ENCODE measurements around the gene FARP1. TPM values are rescaled to one million over a fixed set of nuclear protein-coding genes. Genes with fewer than 3 reads are reported as not detected.

The FARP1 gene
- total RNA-seq, 1 donor from 2014 or later: 36.5 TPM

- no peak overlapping the region for H3K9ac ChIP-seq (ENCODE audit: low read depth in 1 of 3, low read length in 3 of 3)
- H3K9me3 ChIP-seq (ENCODE audit: control insufficient read depth in 3 of 3, low read length in 3 of 3): no peaks in the 10 kb centered on the region
- no peak overlapping the region for H3K4me3 ChIP-seq (ENCODE audit: low read length in 3 of 3)
- H3K4me1 ChIP-seq (ENCODE audit: control insufficient read depth in 3 of 3, insufficient read depth in 3 of 3, low read length in 3 of 3): peaks cover 0 to 7% (median 0%) of the 10 kb centered on the region in 3 donors
- no peaks in the 10 kb centered on the region for H3K27me3 ChIP-seq (ENCODE audit: control insufficient read depth in 3 of 3, insufficient read depth in 3 of 3, low read length in 3 of 3)
- H3K36me3 ChIP-seq (ENCODE audit: control insufficient read depth in 3 of 3, insufficient read depth in 3 of 3, low read length in 3 of 3): no peaks in the 10 kb centered on the region
- no peak overlapping the region for H3K27ac ChIP-seq (ENCODE audit: low read depth, low read length)
Measured at GRCh38 chr13:98328511-98328910, 185.6 kb downstream of the FARP1 start.

GRCh38 chr13:98332222-98332621, 189.3 kb downstream of the FARP1 start:
- Histone ChIP-seq H3K27me3 (ENCODE audit: control insufficient read depth in 3 of 3, insufficient read depth in 3 of 3, low read length in 3 of 3) (no peaks in the 10 kb centered on the region), H3K9ac (ENCODE audit: low read depth in 1 of 3, low read length in 3 of 3) (no peak overlapping the region), H3K4me3 (ENCODE audit: low read length in 3 of 3) (no peak overlapping the region), H3K36me3 (ENCODE audit: control insufficient read depth in 3 of 3, insufficient read depth in 3 of 3, low read length in 3 of 3) (no peaks in the 10 kb centered on the region), H3K27ac (ENCODE audit: low read depth, low read length) (no peak overlapping the region), H3K9me3 (ENCODE audit: control insufficient read depth in 3 of 3, low read length in 3 of 3) (no peaks in the 10 kb centered on the region), H3K4me1 (ENCODE audit: control insufficient read depth in 3 of 3, insufficient read depth in 3 of 3, low read length in 3 of 3) (no peaks in the 10 kb centered on the region)

- Histone ChIP-seq H3K4me3 (ENCODE audit: low read length in 3 of 3) (no peak overlapping the region), H3K36me3 (ENCODE audit: control insufficient read depth in 3 of 3, insufficient read depth in 3 of 3, low read length in 3 of 3) (no peaks in the 10 kb centered on the region), H3K27ac (ENCODE audit: low read depth, low read length) (no peak overlapping the region), H3K27me3 (ENCODE audit: control insufficient read depth in 3 of 3, insufficient read depth in 3 of 3, low read length in 3 of 3) (no peaks in the 10 kb centered on the region), H3K9me3 (ENCODE audit: control insufficient read depth in 3 of 3, low read length in 3 of 3) (no peaks in the 10 kb centered on the region), H3K4me1 (ENCODE audit: control insufficient read depth in 3 of 3, insufficient read depth in 3 of 3, low read length in 3 of 3) (no peaks in the 10 kb centered on the region), H3K9ac (ENCODE audit: low read depth in 1 of 3, low read length in 3 of 3) (no peak overlapping the region)
Measured at GRCh38 chr13:98332691-98333090, 189.8 kb downstream of the FARP1 start.

GRCh38 chr13:98333486-98333885, 190.6 kb downstream of the FARP1 start:
- no peak overlapping the region for H3K27ac ChIP-seq (ENCODE audit: low read depth, low read length)
- H3K36me3 ChIP-seq (ENCODE audit: control insufficient read depth in 3 of 3, insufficient read depth in 3 of 3, low read length in 3 of 3): no peaks in the 10 kb centered on the region
- H3K9me3 ChIP-seq (ENCODE audit: control insufficient read depth in 3 of 3, low read length in 3 of 3): no peaks in the 10 kb centered on the region
- H3K4me3 ChIP-seq (ENCODE audit: low read length in 3 of 3): no peak overlapping the region
- H3K27me3 ChIP-seq (ENCODE audit: control insufficient read depth in 3 of 3, insufficient read depth in 3 of 3, low read length in 3 of 3): no peaks in the 10 kb centered on the region
- H3K4me1 ChIP-seq (ENCODE audit: control insufficient read depth in 3 of 3, insufficient read depth in 3 of 3, low read length in 3 of 3): no peaks in the 10 kb centered on the region
- no peak overlapping the region for H3K9ac ChIP-seq (ENCODE audit: low read depth in 1 of 3, low read length in 3 of 3)

- no peak overlapping the region for H3K9ac ChIP-seq (ENCODE audit: low read depth in 1 of 3, low read length in 3 of 3)
Measured at GRCh38 chr13:98334620-98335205, 191.8 kb downstream of the FARP1 start.

GRCh38 chr13:98335721-98336120, 192.8 kb downstream of the FARP1 start:
- Histone ChIP-seq H3K9me3 (ENCODE audit: control insufficient read depth in 3 of 3, low read length in 3 of 3) (no peaks in the 10 kb centered on the region), H3K27me3 (ENCODE audit: control insufficient read depth in 3 of 3, insufficient read depth in 3 of 3, low read length in 3 of 3) (no peaks in the 10 kb centered on the region), H3K9ac (ENCODE audit: low read depth in 1 of 3, low read length in 3 of 3) (no peak overlapping the region), H3K27ac (ENCODE audit: low read depth, low read length) (no peak overlapping the region), H3K4me3 (ENCODE audit: low read length in 3 of 3) (no peak overlapping the region), H3K4me1 (ENCODE audit: control insufficient read depth in 3 of 3, insufficient read depth in 3 of 3, low read length in 3 of 3) (no peaks in the 10 kb centered on the region), H3K36me3 (ENCODE audit: control insufficient read depth in 3 of 3, insufficient read depth in 3 of 3, low read length in 3 of 3) (no peaks in the 10 kb centered on the region)

More at GRCh38 chr13:98334620-98335205, 191.8 kb downstream of the FARP1 start:
- Histone ChIP-seq H3K27ac (ENCODE audit: low read depth, low read length) (no peak overlapping the region), H3K4me3 (ENCODE audit: low read length in 3 of 3) (no peak overlapping the region), H3K4me1 (ENCODE audit: control insufficient read depth in 3 of 3, insufficient read depth in 3 of 3, low read length in 3 of 3) (no peaks in the 10 kb centered on the region), H3K9me3 (ENCODE audit: control insufficient read depth in 3 of 3, low read length in 3 of 3) (no peaks in the 10 kb centered on the region), H3K27me3 (ENCODE audit: control insufficient read depth in 3 of 3, insufficient read depth in 3 of 3, low read length in 3 of 3) (no peaks in the 10 kb centered on the region), H3K36me3 (ENCODE audit: control insufficient read depth in 3 of 3, insufficient read depth in 3 of 3, low read length in 3 of 3) (no peaks in the 10 kb centered on the region)

GRCh38 chr13:98338310-98338709, 195.4 kb downstream of the FARP1 start:
- no peak overlapping the region for H3K4me3 ChIP-seq (ENCODE audit: low read length in 3 of 3)
- no peak overlapping the region for H3K9ac ChIP-seq (ENCODE audit: low read depth in 1 of 3, low read length in 3 of 3)
- H3K27me3 ChIP-seq (ENCODE audit: control insufficient read depth in 3 of 3, insufficient read depth in 3 of 3, low read length in 3 of 3): no peaks in the 10 kb centered on the region
- no peaks in the 10 kb centered on the region for H3K4me1 ChIP-seq (ENCODE audit: control insufficient read depth in 3 of 3, insufficient read depth in 3 of 3, low read length in 3 of 3)
- H3K36me3 ChIP-seq (ENCODE audit: control insufficient read depth in 3 of 3, insufficient read depth in 3 of 3, low read length in 3 of 3): no peaks in the 10 kb centered on the region
- H3K9me3 ChIP-seq (ENCODE audit: control insufficient read depth in 3 of 3, low read length in 3 of 3): no peaks in the 10 kb centered on the region
- no peak overlapping the region for H3K27ac ChIP-seq (ENCODE audit: low read depth, low read length)

GRCh38 chr13:98339684-98340425, 197.0 kb downstream of the FARP1 start:
- H3K9me3 ChIP-seq (ENCODE audit: control insufficient read depth in 3 of 3, low read length in 3 of 3): no peaks in the 10 kb centered on the region
- H3K36me3 ChIP-seq (ENCODE audit: control insufficient read depth in 3 of 3, insufficient read depth in 3 of 3, low read length in 3 of 3): no peaks in the 10 kb centered on the region
- H3K4me3 ChIP-seq (ENCODE audit: low read length in 3 of 3): no peak overlapping the region
- no peaks in the 10 kb centered on the region for H3K4me1 ChIP-seq (ENCODE audit: control insufficient read depth in 3 of 3, insufficient read depth in 3 of 3, low read length in 3 of 3)
- H3K9ac ChIP-seq (ENCODE audit: low read depth in 1 of 3, low read length in 3 of 3): no peak overlapping the region
- no peaks in the 10 kb centered on the region for H3K27me3 ChIP-seq (ENCODE audit: control insufficient read depth in 3 of 3, insufficient read depth in 3 of 3, low read length in 3 of 3)
- H3K27ac ChIP-seq (ENCODE audit: low read depth, low read length): no peak overlapping the region

GRCh38 chr13:98342953-98343352, 200.1 kb downstream of the FARP1 start:
- Histone ChIP-seq H3K27me3 (ENCODE audit: control insufficient read depth in 3 of 3, insufficient read depth in 3 of 3, low read length in 3 of 3) (no peaks in the 10 kb centered on the region), H3K4me3 (ENCODE audit: low read length in 3 of 3) (no peak overlapping the region), H3K36me3 (ENCODE audit: control insufficient read depth in 3 of 3, insufficient read depth in 3 of 3, low read length in 3 of 3) (no peaks in the 10 kb centered on the region), H3K4me1 (ENCODE audit: control insufficient read depth in 3 of 3, insufficient read depth in 3 of 3, low read length in 3 of 3) (no peaks in the 10 kb centered on the region), H3K9me3 (ENCODE audit: control insufficient read depth in 3 of 3, low read length in 3 of 3) (no peaks in the 10 kb centered on the region), H3K27ac (ENCODE audit: low read depth, low read length) (no peak overlapping the region), H3K9ac (ENCODE audit: low read depth in 1 of 3, low read length in 3 of 3) (no peak overlapping the region)

GRCh38 chr13:98343461-98343860, 200.6 kb downstream of the FARP1 start:
- H3K27me3 ChIP-seq (ENCODE audit: control insufficient read depth in 3 of 3, insufficient read depth in 3 of 3, low read length in 3 of 3): no peaks in the 10 kb centered on the region
- no peaks in the 10 kb centered on the region for H3K4me1 ChIP-seq (ENCODE audit: control insufficient read depth in 3 of 3, insufficient read depth in 3 of 3, low read length in 3 of 3)
- H3K36me3 ChIP-seq (ENCODE audit: control insufficient read depth in 3 of 3, insufficient read depth in 3 of 3, low read length in 3 of 3): no peaks in the 10 kb centered on the region
- H3K9ac ChIP-seq (ENCODE audit: low read depth in 1 of 3, low read length in 3 of 3): no peak overlapping the region
- no peak overlapping the region for H3K4me3 ChIP-seq (ENCODE audit: low read length in 3 of 3)
- no peaks in the 10 kb centered on the region for H3K9me3 ChIP-seq (ENCODE audit: control insufficient read depth in 3 of 3, low read length in 3 of 3)
- H3K27ac ChIP-seq (ENCODE audit: low read depth, low read length): no peak overlapping the region
